DMS 273 treated with DMSO at 0.1 percent for 48 hours (cell line): ENCODE results near the gene THRAP3.
"Not testable (repeated sequence)": the region's sequence is repeated elsewhere in the genome, so short reads cannot be mapped to it uniquely, and the experiment has no call there.

Experiments
- DNase-seq: peaks from one replicate; lab custom pipeline; 2025; lab: John Stamatoyannopoulos, UW

Gene THRAP3, protein sequence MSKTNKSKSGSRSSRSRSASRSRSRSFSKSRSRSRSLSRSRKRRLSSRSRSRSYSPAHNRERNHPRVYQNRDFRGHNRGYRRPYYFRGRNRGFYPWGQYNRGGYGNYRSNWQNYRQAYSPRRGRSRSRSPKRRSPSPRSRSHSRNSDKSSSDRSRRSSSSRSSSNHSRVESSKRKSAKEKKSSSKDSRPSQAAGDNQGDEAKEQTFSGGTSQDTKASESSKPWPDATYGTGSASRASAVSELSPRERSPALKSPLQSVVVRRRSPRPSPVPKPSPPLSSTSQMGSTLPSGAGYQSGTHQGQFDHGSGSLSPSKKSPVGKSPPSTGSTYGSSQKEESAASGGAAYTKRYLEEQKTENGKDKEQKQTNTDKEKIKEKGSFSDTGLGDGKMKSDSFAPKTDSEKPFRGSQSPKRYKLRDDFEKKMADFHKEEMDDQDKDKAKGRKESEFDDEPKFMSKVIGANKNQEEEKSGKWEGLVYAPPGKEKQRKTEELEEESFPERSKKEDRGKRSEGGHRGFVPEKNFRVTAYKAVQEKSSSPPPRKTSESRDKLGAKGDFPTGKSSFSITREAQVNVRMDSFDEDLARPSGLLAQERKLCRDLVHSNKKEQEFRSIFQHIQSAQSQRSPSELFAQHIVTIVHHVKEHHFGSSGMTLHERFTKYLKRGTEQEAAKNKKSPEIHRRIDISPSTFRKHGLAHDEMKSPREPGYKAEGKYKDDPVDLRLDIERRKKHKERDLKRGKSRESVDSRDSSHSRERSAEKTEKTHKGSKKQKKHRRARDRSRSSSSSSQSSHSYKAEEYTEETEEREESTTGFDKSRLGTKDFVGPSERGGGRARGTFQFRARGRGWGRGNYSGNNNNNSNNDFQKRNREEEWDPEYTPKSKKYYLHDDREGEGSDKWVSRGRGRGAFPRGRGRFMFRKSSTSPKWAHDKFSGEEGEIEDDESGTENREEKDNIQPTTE

DNA sequence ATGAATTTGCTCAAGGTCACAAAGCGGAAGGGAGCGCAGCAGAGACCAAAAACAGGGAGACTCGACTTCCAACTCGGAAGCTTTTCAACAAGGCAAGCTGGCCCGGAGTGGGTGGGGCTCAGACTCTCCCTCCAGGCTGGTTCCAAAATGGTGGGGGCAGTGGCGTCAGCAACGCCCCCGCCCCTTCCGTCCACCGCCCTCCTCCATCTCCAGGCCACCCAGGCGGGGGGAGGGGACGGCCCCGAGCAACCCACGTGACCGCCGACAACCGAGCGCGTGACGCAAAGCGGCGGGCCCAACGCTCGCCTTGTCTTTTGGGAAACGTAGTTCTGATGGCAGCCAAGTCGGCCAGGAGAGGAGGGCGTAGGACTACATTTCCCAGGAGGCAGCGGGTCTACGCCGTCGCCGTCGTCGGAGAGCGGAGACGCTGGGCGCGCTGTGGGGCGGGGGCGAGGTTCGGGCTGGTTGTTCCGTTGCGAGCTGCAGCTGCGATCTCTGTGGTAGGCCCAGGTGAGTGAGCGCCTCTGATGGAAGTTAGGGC is at the start of gene THRAP3:
TSS of gene THRAP3 (plus strand) at position 448 of the 541 bp plus-strand sequence. CDS start 58,121 bp downstream, outside the sequence.
- DNase-seq, result peak; percentile 98

DNA sequence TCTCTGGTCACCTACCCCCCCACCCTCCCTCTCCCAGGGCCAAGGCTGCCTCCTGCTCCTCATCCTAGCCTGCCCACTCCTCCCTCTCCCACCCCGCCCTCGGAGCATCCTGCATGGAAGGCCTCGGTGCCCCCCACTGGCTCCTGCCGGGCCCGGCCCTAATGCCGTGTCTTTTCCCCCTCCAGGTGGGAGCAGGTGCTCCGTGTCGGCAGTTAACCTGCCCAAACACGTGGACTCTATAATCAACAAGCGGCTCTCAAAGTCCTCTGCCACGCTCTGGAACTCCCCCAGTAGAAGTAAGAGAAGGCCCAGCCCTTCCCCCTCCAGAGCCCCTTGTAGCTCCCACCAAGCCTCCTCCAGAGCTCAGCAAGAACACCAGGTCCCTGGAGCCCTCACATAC is 49.5 kb upstream of the THRAP3 start:
- no peak for DNase-seq

DNA sequence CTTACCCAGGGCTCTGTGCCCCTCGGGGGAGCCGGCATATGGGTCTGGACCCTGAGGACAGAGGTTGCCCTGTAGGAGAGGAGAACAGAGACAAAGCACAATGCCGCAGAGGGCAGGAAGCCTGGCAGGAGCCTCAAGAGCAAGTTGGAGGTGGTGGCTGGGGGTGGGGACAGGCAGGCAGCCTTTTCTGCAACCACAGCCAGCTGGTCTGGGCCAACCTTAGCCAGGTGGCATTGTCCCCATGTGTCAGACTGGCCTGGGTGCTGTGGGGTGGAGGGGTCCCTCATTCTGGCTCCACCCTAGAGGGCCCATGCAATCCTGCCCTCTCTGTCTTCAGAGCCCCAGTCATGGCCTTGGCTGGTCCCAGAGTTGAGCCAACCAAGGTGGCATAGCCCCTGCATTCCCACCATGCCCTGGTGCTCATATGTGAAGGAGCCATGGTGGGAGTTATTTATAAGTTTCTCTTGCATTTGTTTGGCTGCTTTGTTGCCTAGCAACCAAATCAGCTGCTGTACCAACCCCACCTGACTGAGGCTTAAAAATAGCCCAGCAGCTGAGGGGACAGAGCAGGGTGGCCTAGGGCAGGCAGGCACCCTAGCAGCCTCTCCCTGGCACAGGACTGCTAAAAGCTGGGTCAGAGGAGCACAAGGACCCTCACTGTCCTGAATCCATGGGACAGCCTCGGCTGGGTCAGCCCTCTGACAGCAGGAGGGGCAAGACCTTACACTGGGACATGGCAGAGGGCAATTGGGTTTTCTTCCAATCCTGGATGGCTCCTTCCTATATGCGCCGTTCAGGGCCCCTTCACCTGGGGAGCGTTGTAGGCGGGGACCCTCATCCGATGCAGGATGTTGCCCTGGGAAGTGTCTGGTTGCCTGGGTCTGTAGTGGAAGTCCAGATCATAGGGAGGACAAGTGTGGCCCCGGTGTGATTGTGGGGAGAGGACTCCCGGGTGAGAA is 48.8 kb upstream of the THRAP3 start:
- no peak for DNase-seq

DNA sequence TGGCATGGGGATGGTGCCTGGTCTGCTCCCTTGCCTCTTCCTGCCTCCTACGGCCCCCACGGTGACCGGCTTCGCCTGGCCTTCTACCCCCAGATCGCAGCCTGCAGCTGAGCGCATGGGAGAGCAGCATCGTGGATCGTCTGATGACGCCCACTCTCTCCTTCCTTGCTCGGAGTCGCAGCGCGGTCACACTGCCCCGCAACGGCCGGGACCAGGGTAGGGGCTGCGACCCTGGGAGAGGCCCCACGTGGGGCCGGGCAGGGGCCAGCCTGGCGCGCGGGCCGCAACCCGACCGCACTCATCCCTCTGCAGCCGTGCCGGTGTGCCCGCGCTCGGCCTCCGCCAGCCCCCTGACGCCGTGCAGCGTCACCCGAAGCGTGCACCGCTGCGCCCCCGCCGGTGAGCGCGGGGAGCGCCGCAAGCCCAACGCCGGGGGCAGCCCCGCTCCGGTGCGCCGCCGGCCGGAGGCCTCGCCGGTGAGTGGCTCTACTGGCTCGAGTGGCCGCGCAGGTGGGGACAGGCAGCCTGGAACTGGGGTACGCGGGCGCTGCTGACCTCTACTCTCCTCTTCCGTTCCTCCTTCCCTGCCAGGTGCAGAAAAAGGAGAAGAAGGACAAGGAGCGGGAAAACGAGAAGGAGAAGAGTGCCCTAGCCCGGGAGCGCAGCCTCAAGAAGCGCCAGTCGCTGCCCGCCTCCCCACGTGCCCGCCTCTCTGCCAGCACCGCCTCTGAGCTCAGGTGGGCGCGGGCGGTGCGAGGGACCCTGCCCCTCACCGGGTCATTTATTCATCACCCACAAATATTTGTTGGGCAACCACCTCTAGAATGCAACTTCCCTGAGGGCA is 47.9 kb upstream of the THRAP3 start:
- no peak for DNase-seq

- DNase-seq, result no peak
Observed at GRCh38 chr1:36177589-36178431, 46.4 kb upstream of the THRAP3 start.

DNA sequence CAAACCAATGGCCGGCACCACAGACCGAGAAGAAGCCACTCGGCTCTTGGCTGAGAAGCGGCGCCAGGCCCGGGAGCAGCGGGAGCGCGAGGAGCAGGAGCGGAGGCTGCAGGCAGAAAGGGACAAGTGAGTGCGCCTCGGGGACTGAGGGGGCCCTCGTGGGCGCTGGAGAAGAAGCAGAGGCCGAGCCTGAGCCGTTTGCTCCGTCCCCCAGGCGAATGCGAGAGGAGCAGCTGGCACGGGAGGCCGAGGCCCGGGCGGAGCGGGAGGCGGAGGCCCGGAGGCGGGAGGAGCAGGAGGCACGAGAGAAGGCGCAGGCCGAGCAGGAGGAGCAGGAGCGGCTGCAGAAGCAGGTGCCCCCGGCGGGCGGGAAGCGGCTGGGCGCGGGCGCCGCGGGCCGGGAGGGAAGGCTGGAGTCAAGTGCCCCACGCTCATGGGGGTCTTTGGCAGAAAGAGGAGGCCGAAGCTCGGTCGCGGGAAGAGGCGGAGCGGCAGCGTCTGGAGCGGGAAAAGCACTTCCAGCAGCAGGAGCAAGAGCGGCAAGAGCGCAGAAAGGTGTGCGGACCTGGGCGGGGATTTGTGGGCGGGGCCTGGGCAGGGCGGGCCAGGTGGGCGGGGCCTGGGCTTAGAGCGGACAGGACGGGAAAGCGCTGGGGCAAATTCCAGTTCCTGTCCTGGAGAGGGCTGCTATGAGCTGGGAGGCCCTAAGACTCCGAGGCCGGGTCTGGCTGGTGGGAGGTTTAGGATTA is 45.6 kb upstream of the THRAP3 start:
- no peak for DNase-seq

DNA sequence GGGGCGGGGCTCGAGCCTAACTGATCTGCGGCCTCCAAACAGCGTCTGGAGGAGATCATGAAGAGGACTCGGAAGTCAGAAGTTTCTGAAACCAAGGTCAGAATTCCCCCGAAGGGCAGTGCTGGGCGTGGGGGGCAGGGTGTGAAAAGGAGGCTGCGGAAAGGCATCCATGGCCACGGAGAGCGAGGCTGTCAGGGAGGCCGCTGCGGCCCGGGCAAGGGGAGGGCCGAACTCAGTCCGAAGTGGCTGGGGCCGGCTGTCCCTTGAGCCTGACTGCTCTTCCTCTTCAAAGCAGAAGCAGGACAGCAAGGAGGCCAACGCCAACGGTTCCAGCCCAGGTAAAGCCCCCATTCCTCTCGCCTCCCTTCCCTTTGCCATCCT is 45.0 kb upstream of the THRAP3 start:
- DNase-seq, result no peak

DNA sequence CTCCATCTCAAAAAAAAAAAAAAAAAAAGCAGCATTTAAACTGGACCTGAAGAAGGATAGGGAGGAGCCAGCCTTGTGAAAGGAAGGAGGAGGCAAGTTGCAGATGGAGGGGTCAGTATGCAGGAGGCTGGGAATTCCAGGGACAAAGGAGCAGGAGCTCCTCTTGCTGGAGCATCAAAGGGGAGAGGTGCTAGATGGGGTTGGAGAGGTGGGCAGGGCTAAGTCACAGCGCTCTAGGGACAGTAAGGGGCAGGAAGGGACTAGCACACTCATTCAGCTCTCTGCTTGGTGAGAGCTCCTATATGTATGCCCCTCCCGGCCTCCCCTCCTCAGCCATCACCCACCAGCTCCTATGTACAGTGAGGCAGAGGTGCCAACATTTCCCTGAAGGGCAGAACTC is 41.5 kb upstream of the THRAP3 start:
- no peak for DNase-seq

DNA sequence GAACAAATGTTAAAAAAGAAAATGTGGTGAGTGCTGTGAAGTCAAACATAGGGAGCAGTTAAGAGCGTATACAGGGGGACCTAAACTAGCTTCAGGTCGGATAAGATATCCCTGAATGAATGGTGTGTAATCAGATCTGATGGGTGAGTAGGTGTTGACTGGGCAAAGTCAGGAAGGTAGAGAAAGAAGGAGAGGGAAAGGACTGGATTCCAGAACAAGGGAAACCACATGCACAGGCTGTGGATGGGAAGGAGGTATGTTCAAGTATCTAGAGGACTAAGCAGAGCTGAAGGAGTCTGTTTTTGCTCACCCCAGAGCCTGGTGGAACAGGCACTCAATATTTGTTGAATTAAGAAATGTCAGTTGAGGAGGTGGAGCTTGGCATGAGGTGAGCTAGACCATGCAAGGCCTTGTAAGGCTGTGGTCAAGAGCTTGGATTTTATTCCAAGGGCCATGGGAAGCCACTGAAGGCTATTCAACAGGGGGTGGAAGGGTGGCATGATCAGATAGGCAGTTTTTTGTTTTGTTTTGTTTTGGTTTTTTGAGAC is 40.9 kb upstream of the THRAP3 start:
- DNase-seq, result no peak

DNA sequence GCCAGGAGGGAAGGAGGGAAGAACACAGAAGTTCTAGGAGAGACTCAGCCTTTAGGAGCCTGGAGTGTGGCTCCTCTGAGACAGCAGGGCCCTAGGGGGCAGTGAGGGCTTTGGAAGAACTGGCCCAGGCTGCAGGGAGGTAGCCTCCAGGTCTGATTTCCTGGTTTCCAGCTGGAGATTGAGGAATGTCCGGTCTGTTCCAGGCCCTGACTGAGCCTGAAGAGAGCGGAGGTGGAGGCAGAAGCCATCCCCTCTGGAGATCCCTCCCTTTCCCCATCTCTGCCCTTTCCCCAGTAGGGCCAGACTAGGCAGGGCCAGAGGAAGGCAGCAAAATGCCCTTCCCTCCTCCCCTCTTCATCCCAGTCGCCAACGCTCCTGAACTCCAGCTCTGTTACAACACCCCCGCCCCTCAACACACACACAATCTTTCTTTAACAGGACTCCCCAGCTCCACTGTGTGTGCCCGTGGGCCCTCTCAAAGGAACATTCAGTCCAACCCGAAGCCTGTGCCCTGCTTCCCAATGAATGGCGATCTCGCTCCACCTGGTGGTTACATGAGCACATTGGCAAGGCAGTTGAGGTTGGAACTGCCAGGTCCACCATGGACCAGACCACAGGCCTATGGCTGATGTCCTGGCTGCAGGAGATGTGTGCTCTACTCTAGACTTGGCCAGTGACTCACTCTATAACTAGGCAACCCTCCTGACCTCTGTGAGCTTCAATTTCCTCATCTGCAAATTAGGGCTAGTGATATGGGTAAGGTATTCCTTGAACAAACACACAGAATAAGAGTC is 36.2 kb upstream of the THRAP3 start:
- DNase-seq, result peak; percentile 70

- not testable (repeated sequence) for DNase-seq
Observed at GRCh38 chr1:36196805-36197204, 27.4 kb upstream of the THRAP3 start.

GRCh38 chr1:36198641-36199040 is 25.6 kb upstream of the THRAP3 start:
- DNase-seq, result no peak

- DNase-seq, result no peak
Observed at GRCh38 chr1:36199934-36200741, 24.1 kb upstream of the THRAP3 start.

DNA sequence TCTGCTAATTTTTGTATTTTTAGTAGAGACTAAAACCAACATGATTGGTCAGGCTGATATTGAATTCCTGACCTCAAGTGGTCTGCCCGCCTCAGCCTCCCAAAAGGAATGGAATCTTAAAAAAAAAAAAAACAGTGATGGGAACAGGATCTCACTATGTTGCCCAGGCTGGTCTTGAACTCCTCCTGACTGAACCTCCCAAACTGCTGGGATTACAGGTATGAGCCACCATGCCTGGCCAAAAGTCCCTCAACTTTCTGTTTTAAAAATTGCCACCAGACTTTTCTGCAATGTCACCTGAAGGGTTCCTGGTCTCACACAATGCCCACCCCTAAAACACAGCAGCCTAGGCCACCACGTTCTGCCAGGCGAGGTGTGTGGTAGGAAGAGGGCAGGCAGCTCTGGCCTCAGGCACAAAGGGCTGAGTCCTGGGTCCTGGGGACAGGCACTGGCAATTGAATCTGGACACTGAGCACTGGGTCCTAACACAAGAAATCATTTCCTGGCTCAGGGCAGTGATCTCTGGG is 21.2 kb upstream of the THRAP3 start:
- no peak for DNase-seq

DNA sequence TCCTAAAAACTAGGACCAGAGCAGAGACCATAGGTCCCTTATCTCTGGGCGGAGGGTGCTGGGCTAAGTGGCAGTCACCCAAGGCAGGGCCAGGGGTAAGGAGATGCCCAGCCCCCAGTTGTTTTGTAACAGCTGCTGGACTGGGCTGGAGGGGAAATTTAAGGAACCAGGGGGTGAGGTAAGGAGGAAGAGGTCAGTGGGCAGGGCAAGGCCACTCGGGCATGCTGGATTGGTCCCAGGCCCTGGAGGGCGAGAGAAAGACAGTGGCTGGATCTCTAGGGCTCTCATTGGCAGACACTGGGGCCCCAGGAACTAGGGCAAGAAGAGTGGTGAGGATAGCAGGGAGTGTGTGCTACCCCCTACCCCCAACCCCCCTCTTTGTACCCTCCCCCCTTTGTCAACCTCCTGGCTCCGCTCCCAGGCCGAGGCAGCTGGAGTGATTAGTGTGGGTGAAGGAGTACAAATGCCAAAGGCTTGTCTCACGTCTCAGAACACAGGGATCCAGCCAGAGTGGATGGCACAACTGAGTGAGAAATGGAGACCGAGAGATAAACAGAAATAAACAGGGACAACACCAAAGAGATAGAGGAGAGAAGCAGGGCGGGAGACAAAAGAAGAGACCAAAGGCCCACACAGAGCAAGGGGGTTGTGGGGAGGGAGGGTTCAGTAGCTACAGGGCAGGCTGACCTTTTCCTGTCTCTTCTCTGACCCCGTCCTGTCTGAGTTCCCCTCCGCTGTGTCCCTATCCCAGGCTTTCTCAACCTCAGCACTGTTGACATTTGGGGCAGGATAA is 20.5 kb upstream of the THRAP3 start:
- DNase-seq, result peak; percentile 43
